NB4 (cell line): ENCODE measurements around the gene APOBEC3B.
"Not testable (repeated sequence)": the region's sequence is repeated elsewhere in the genome, so short reads cannot be mapped to it uniquely, and the experiment has no call there.

Source experiments
- DNase-seq: peaks from one replicate; pipeline ENCODE4 v3.0.0; 2010; ENCODE audit warnings: low read depth
- H3K4me3 ChIP-seq: one replicate; pipeline ENCODE4 v1.5.1; 2011; ENCODE audit warnings: mild to moderate bottlenecking, low read depth, low read length, moderate library complexity
- CTCF ChIP-seq: IDR thresholded peaks from one replicate; pipeline ENCODE4 v1.5.1; 2012; ENCODE audit warnings: low read depth, low read length
- MAX ChIP-seq: IDR thresholded peaks from 2 replicates; pipeline ENCODE4 v1.6.1; 2011; ENCODE audit warnings: low read depth, low read length
- MYC ChIP-seq: IDR thresholded peaks from 2 replicates; pipeline ENCODE4 v1.6.1; 2011; ENCODE audit warnings: low read depth, low read length
- POLR2A ChIP-seq: IDR thresholded peaks from 2 replicates; pipeline ENCODE4 v1.6.1; 2011; ENCODE audit warnings: mild to moderate bottlenecking; ENCODE audit not compliant: insufficient read length; ENCODE audit errors: extremely low read depth

Gene APOBEC3B

GRCh38 chr22:38984224-38984623 is 2.1 kb downstream of the APOBEC3B start:
- TF ChIP-seq POLR2A (no peak), MAX (no peak), MYC (no peak), CTCF (no peak)
- no peak overlapping the region for H3K4me3 ChIP-seq
- DNase-seq, result no peak

- not testable (repeated sequence) for H3K4me3 ChIP-seq
- DNase-seq, result peak; percentile 24
Observed at GRCh38 chr22:38984784-38985757, 2.9 kb downstream of the APOBEC3B start.

- H3K4me3 ChIP-seq, result no peak overlapping the region
- DNase-seq, result no peak
- TF ChIP-seq POLR2A, result no peak
- no peak for TF ChIP-seq CTCF
- TF ChIP-seq MYC, result no peak
- no peak for TF ChIP-seq MAX
Observed at GRCh38 chr22:38986629-38987028, 4.5 kb downstream of the APOBEC3B start.

GRCh38 chr22:38987171-38987895 is 5.2 kb downstream of the APOBEC3B start:
- DNase-seq, result no peak
- H3K4me3 ChIP-seq, result no peak overlapping the region
- TF ChIP-seq POLR2A, result no peak
- no peak for TF ChIP-seq MYC
- no peak for TF ChIP-seq CTCF
- no peak for TF ChIP-seq MAX

GRCh38 chr22:38989466-38989865 is 7.3 kb downstream of the APOBEC3B start:
- TF ChIP-seq POLR2A (no peak), MYC (no peak), CTCF (no peak), MAX (no peak)
- no peak for DNase-seq
- no peak overlapping the region for H3K4me3 ChIP-seq

GRCh38 chr22:38992871-38993371 is 10.8 kb downstream of the APOBEC3B start:
- not testable (repeated sequence) for H3K4me3 ChIP-seq, DNase-seq
